ENCODE data around the gene CACNA1H.
"Not testable (repeated sequence)": the region's sequence is repeated elsewhere in the genome, so short reads cannot be mapped to it uniquely, and the experiment has no call there.

The CACNA1H gene

GRCh38 chr16:1194665-1195392, 41.9 kb downstream of the CACNA1H start:
- no peak for DNase-seq

- no peak for DNase-seq
Observed at GRCh38 chr16:1195393-1195666, 42.4 kb downstream of the CACNA1H start.

- DNase-seq: no peak
Observed at GRCh38 chr16:1196494-1196893, 43.6 kb downstream of the CACNA1H start.

- peak; percentile 22 for DNase-seq
Observed at GRCh38 chr16:1197237-1197866, 44.4 kb downstream of the CACNA1H start.

- no peak for DNase-seq
Observed at GRCh38 chr16:1198194-1198593, 45.3 kb downstream of the CACNA1H start.

- DNase-seq: not testable (repeated sequence)
Observed at GRCh38 chr16:1198671-1199346, 45.9 kb downstream of the CACNA1H start.

- DNase-seq: no peak
Observed at GRCh38 chr16:1199347-1200013, 46.6 kb downstream of the CACNA1H start.

- no peak for DNase-seq
Observed at GRCh38 chr16:1200014-1200627, 47.2 kb downstream of the CACNA1H start.

GRCh38 chr16:1201444-1201843, 48.5 kb downstream of the CACNA1H start:
- DNase-seq: no peak

- DNase-seq: no peak
Observed at GRCh38 chr16:1202274-1202673, 49.4 kb downstream of the CACNA1H start.

- no peak for DNase-seq
Observed at GRCh38 chr16:1204933-1205332, 52.0 kb downstream of the CACNA1H start.

- no peak for DNase-seq
Observed at GRCh38 chr16:1206326-1206725, 53.4 kb downstream of the CACNA1H start.

GRCh38 chr16:1206786-1207185, 53.9 kb downstream of the CACNA1H start:
- no peak for DNase-seq

- DNase-seq: no peak
Observed at GRCh38 chr16:1208239-1208830, 55.4 kb downstream of the CACNA1H start.

- DNase-seq: no peak
Observed at GRCh38 chr16:1209081-1209480, 56.2 kb downstream of the CACNA1H start.

- DNase-seq: no peak
Observed at GRCh38 chr16:1210461-1210860, 57.6 kb downstream of the CACNA1H start.

GRCh38 chr16:1211451-1212268, 58.8 kb downstream of the CACNA1H start:
- DNase-seq: no peak

GRCh38 chr16:1212616-1213194, 59.8 kb downstream of the CACNA1H start:
- no peak for DNase-seq

GRCh38 chr16:1213231-1213630, 60.3 kb downstream of the CACNA1H start:
- no peak for DNase-seq

GRCh38 chr16:1213796-1214372, 61.0 kb downstream of the CACNA1H start:
- no peak for DNase-seq

- no peak for DNase-seq
Observed at GRCh38 chr16:1214719-1215118, 61.8 kb downstream of the CACNA1H start.

All from NCI-H2081 treated with DMSO at 0.1 percent for 48 hours (cell line).